EL (cell line): ENCODE measurements around the gene KIF5C.

Experiments
- DNase-seq: peaks from one replicate; pipeline ENCODE4 v3.0.0-alpha.2; 2016

Gene KIF5C

GRCh38 chr2:148926291-148926961 is 51.4 kb downstream of the KIF5C start:
- peak; percentile 28 for DNase-seq

- no peak for DNase-seq
Measured at GRCh38 chr2:148926981-148927401, 52.0 kb downstream of the KIF5C start.

GRCh38 chr2:148928395-148928794 is 53.4 kb downstream of the KIF5C start:
- no peak for DNase-seq

DNA sequence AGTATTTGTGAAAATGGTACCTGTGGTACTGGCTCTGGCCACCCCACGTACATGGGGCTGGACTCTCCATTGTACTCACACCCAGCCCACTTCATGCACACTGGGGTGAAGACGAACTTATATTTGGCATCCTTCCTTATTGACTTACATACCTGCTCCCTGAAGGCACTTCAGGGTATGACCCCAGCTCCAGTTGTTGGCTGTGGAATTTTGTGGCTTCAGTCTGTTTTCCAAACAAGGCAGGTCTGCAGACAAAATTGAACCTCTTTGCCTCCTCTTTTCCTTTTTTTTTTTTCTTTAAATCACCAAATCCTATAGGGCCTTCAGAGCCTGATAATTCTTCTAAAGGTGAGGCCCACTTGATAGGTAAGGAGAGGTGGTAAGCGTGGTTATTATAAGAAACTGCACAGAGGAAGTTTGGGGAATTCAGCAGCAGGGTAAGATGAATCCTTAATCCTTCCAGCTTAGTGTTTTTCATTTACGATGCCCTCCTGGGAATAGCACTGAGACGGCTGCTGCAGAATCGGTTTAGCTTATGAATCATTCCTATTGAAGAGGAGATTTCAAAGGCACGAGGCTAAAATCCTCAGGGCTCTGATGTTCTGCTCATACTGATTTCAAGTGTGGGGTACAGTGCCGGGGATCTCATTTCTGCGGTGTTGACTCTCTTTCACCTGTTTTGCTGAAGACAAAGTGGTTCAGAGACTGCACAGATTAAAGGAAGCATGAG is 55.2 kb downstream of the KIF5C start:
- DNase-seq = no peak

DNA sequence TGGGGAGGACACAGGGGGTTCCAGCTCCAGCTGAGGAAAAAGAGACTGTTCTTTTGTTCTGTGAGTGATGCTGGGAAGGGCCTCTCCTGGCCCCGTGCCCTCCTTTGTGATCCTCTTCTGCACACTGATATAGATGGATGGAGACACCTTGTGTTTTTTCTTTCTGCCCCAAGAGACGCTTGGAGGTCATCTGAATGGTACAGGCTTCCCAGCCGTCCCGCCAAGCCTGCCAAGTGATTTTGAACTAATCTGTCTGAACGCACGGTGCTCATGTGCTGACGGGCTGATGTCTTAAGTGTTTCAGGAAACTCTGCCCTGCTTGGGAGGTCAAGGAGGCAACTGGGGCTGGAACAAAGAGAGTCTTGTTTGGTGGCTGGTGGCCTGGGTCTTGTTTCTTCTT is 57.5 kb downstream of the KIF5C start:
- no peak for DNase-seq

- no peak for DNase-seq
Measured at GRCh38 chr2:148933456-148933855, 58.4 kb downstream of the KIF5C start.

- peak; percentile 54 for DNase-seq
Measured at GRCh38 chr2:148935791-148936190, 60.8 kb downstream of the KIF5C start.

GRCh38 chr2:148936857-148937450 is 61.9 kb downstream of the KIF5C start:
- DNase-seq = no peak

DNA sequence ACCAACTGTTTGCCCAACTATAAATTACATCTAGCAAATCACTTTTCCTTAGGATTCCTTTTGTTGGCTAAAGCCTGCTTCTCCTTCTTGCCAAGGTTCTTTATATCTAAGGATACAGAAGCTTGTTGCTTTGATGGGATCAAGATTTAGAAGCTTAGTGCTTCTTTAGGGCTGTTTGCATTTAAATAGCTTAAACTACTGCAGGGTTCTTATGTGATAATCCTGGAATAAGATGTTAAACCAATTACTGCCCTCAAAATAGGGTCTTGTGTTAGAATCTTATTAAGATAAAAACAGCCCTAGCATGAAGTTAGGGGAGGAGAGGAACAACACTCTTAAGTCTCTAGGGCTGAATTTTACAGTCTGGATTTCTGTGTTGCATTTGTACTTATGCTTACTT is 64.2 kb downstream of the KIF5C start:
- DNase-seq = no peak

DNA sequence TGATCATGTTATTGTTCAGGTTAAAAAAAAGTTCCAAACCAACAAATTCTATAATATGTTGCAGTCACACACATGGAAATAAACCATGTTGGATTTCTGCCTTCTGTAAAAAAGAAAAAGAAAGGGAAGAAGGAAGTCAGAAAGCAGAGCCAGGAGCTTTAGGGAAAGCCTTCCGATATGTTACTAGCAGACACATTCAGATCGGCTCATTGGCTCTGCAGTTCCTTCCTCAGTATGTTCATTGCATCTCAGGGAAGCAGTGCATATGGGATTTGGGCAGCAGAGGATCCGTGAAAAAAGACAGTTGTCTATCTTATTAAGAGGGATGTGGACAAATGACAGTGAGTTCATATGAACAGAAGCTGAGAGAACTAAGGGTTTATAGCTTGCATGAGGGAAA is 68.1 kb downstream of the KIF5C start:
- no peak for DNase-seq

- DNase-seq = no peak
Measured at GRCh38 chr2:148944536-148944935, 69.5 kb downstream of the KIF5C start.

DNA sequence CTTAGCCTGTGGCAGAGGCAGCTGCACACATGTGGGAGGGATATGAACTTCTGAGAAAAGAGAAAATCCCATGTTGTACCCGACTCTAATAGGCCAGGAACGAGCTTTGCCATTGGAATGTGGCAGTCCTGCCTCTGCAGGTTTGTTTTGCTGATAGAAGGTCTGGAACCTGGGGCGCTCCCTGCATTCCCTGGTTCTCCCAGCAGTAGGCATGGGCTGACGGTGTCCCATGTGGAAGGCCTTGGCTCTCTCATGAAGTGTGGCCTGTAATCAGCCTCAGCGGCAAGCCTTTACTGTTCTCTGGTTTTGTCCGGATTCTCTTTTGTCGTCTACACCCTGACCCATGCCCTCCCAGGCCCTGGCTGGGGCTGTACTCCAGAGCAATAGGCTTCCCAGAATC is 72.3 kb downstream of the KIF5C start:
- no peak for DNase-seq

GRCh38 chr2:148948868-148949267 is 73.8 kb downstream of the KIF5C start:
- no peak for DNase-seq

DNA sequence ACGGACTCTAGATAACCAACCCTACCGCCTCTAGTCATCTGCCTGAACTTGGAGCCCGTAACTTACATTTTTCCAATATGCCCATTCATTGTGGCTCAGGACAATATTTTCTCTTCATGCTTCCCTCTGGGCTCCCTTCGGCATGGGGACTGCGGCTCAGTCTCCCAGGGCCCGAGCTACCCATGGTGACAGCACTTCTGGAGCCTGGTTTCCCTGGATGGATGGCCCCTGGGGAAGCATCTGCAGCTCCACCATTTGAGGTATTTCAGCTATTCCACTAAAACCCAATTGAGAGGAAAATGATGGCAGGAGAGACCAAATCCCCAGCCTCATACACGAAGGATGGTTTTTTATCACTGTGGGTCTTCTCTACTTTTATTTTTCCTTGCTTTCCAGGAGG is 74.3 kb downstream of the KIF5C start:
- no peak for DNase-seq

- DNase-seq = no peak
Measured at GRCh38 chr2:148952621-148953020, 77.6 kb downstream of the KIF5C start.

DNA sequence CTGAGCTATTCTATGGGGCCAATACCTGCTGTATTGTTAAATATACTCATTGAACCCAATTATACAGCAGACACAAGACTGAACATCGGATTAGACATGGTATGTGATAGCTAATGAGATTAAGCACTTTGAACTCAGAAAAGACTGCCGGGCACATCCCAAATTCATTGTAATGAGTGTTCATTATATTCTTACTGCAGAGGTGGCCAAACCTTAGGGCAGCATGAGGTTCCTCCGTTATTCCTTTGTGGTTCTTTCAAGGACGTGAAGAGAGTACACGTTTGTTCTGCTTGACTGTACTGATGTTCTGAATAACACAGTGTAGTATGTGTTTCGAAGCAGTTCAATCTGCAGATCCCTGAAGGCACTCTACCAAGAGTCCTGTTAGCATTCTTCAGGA is 78.4 kb downstream of the KIF5C start:
- DNase-seq = no peak

GRCh38 chr2:148954536-148954935 is 79.5 kb downstream of the KIF5C start:
- DNase-seq = no peak

- DNase-seq = no peak
Measured at GRCh38 chr2:148955798-148956197, 80.8 kb downstream of the KIF5C start.

DNA sequence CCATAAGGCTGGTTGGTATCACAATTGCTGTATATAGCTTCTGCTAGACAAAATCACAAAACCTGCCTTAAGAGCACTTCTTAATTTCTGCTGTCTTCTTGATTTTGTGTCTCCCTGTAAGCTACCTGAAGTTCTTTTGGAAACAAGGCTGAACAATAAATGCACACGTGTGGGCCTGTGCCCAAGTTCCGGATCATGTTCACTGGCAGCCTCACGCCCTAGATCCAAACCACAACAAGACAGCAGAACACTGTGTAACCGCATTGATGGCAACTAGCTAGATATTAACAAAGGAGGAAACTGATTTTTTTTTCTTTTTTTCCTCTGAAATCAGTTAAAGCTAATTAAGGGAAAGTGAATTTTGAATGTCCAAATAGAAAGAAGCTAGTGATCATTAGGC is 82.0 kb downstream of the KIF5C start:
- no peak for DNase-seq

- no peak for DNase-seq
Measured at GRCh38 chr2:148959745-148960144, 84.7 kb downstream of the KIF5C start.

DNA sequence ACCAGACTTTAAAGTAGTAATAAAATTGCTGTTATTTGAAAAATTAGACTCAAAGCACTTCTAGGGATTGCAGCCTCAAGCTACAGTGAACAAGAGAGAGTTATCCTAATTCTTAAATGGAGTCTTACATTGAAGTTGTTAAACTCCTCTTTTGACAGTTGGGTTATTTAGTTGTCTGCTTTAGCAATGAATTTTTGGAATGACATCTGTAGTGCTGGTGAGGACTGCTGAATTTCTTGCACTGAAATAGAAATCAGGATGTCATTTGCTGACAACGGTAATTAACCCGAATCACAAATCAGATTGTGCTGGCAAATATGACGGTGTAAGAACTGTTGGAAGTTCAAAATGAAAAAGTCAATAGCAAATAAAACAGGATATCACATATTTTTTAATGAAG is 85.5 kb downstream of the KIF5C start:
- DNase-seq = no peak

DNA sequence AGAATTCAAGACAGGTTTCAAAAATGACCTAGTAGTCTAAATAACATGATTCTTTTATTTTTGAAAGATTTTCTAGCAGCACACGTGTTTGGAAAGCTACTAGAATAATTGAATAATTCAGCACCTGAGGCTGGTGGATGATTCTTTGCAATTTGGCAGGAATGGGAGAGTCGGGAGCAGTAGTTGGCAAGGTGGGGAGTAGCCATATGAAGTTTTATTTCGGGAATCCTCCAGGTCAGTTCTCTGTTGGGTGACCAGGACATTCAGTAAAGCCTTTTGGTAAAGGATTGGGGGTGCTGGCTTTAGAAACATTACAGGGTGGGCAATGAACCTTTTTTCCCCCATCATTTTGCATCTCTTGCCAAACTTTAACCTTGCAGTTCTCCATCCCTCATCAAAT is 88.4 kb downstream of the KIF5C start:
- DNase-seq = no peak

GRCh38 chr2:148965623-148966437 is 90.8 kb downstream of the KIF5C start:
- no peak for DNase-seq

- DNase-seq = no peak
Measured at GRCh38 chr2:148966438-148966758, 91.4 kb downstream of the KIF5C start.
